GF-D8 (cell line): Measurements from ENCODE around the gene ANO1.
"Not testable (repeated sequence)": the region's sequence is repeated elsewhere in the genome, so short reads cannot be mapped to it uniquely, and the experiment has no call there.

Experiments used
- DNase-seq: peaks from one replicate; lab custom pipeline; 2025; lab: John Stamatoyannopoulos, UW

Gene ANO1

GRCh38 chr11:70210051-70210501, 132.0 kb downstream of the ANO1 start:
- DNase-seq, result no peak

DNA sequence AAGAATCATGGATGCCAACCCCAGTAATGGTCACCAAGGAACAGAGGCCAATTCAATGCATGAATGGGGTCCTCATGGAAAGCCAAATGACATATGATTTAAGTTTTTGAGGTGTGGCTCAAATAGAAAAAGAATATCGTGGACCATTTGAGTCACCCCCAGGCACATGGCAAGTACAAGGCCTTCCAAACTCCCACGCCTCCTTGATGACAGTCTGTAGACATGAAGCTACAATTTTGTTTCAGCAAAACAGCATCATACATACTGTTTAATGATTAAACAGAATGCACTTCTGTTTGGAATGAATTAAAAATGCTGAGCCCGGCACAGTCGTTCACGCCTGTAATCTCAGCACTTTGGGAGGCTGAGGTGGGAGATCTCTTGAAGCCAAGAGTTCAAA, 132.4 kb downstream of the ANO1 start:
- no peak for DNase-seq

DNA sequence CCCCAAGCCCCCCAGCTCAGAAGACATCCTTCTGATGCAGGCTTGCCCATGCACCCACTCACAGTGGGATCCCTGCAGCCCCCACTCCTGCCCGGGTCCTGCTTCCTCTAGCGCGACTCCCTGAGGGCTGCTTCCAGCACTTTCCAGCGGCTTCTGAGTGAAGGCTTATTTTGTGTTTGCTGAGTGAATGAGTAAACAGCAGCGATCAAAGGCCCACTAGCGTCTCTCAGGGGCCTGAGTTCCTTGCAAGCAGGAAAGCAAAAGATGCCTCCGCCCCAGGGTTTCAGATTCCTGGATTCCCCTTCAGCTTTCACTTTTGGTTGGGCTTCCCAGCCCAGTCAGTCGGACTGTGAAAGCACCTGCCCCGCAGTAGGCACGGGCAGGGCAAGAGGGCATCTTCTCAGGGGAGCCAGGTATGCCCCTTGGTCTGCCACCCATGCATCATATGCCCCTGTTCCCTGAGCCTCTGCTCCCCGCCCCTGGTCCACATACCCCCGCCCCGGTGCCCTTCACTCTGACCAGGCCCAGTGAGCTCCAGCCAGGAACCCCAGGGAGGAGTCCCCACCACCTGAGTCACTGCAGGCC, 134.2 kb downstream of the ANO1 start:
- DNase-seq, result no peak

- DNase-seq, result not testable (repeated sequence)
Observed at GRCh38 chr11:70217388-70217787, 139.3 kb downstream of the ANO1 start.

- DNase-seq, result not testable (repeated sequence)
Observed at GRCh38 chr11:70218076-70218475, 140.0 kb downstream of the ANO1 start.

- peak; percentile 2 for DNase-seq
Observed at GRCh38 chr11:70220136-70220535, 142.0 kb downstream of the ANO1 start.

DNA sequence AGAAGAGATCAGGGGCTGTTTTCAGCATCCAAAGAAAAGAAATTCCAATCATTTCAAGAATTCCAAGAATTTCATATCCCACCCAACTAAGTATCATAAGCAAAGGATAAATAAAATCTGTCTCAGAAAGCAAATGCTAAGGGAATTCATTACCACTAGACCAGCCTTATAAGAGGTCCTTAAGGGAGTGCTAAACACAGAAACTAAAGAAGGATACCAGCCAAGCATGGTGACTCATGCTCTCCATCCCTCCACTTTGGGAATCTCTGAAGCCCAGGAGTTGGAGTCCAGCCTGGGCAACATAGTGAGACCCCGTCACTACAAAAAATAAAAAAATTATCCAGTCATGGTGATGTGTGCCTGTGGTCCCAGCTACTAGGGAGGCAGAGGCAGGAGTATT, 142.8 kb downstream of the ANO1 start:
- DNase-seq, result no peak

- DNase-seq, result no peak
Observed at GRCh38 chr11:70225681-70226177, 147.6 kb downstream of the ANO1 start.

DNA sequence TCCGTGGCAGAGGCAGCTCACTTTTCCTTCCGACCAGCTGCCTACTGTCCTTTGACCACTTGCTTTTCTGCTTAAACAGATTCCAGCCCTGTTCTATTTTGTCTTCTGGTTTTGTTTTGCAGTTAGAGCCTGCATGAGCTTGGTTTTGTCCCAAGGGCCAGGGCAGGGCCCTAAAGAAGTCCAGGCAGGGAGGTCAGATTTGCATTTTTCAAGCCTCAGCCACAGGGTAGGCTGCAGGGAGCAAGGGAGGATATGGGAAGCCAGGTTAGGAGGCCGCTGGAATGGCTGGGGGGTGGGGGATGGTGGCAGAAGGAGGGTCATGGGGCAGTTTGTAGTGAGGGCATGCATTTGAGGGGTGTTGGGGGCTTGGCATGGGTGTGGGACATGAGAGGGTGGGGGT, 148.1 kb downstream of the ANO1 start:
- DNase-seq, result no peak

GRCh38 chr11:70226967-70227366, 148.8 kb downstream of the ANO1 start:
- no peak for DNase-seq

- no peak for DNase-seq
Observed at GRCh38 chr11:70229737-70230136, 151.6 kb downstream of the ANO1 start.

DNA sequence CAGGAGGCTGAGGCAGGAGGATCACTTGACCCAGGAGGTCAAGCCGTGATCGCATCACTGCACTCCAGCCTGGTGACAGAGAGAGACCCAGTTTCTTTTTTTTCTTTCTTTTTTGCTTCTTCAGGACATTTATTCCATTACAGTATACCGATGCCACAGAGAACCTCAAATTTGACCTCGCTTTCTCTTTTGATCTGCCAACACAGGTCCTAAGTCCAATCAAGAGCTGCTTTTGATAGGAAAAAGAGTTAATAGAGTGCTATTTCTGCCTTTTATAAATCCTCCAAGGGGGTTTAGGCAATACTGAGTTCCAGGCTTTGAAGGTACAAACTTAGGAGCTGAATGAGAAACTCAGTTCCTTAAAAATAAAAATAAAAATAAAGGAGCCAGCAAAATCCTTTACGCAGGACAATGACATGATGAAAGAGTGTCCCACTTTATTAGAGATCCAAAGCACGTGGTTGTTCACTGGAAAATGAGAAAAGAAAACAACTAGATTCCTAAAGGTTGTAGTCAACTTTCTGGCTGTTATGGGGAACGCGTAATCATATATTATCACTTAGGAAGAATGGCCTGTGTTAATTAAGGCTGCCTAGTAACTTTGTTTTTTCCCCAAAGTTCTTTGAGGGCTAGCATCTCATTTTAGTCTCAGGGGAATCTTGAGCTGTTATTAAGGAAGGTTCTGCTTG, 152.2 kb downstream of the ANO1 start:
- DNase-seq, result no peak

- DNase-seq, result no peak
Observed at GRCh38 chr11:70230840-70231710, 153.0 kb downstream of the ANO1 start.

- no peak for DNase-seq
Observed at GRCh38 chr11:70233034-70233433, 154.9 kb downstream of the ANO1 start.

GRCh38 chr11:70233511-70233934, 155.4 kb downstream of the ANO1 start:
- DNase-seq, result no peak

GRCh38 chr11:70233962-70234361, 155.8 kb downstream of the ANO1 start:
- no peak for DNase-seq
